AG09319 (cell line): ENCODE results near the gene COA6.
"Not testable (repeated sequence)": the region's sequence is repeated elsewhere in the genome, so short reads cannot be mapped to it uniquely, and the experiment has no call there.

Source experiments
- DNase-seq: peaks from one replicate; pipeline ENCODE4 v3.0.0-alpha.2; 2010; ENCODE audit warnings: low read depth; ENCODE audit errors: extremely low read depth
- CTCF ChIP-seq: IDR thresholded peaks from 2 replicates; pipeline ENCODE4 v1.5.1; 2011; ENCODE audit warnings: low read depth, mild to moderate bottlenecking, inconsistent platforms, low read length, moderate library complexity

Gene COA6

GRCh38 chr1:234398849-234399381, 25.7 kb downstream of the COA6 start:
- no peak for DNase-seq

GRCh38 chr1:234399515-234399914, 26.3 kb downstream of the COA6 start:
- DNase-seq, result not testable (repeated sequence)

More at GRCh38 chr1:234398849-234399381, 25.7 kb downstream of the COA6 start:
- no peak for TF ChIP-seq CTCF

GRCh38 chr1:234400773-234401172, 27.5 kb downstream of the COA6 start:
- DNase-seq, result no peak

GRCh38 chr1:234401658-234402057, 28.4 kb downstream of the COA6 start:
- no peak for DNase-seq
- TF ChIP-seq CTCF, result no peak

More at GRCh38 chr1:234400773-234401172, 27.5 kb downstream of the COA6 start:
- TF ChIP-seq CTCF, result no peak

- no peak for DNase-seq
- TF ChIP-seq CTCF, result no peak
These were observed 29.7 kb downstream of the COA6 start for GRCh38 chr1:234402939-234403338.

- DNase-seq, result no peak
- TF ChIP-seq CTCF, result no peak
These were observed 32.4 kb downstream of the COA6 start for GRCh38 chr1:234405676-234406075.

- DNase-seq, result no peak
- no peak for TF ChIP-seq CTCF
These were observed 33.6 kb downstream of the COA6 start for GRCh38 chr1:234406871-234407270.

GRCh38 chr1:234408757-234409156, 35.5 kb downstream of the COA6 start:
- no peak for TF ChIP-seq CTCF
- no peak for DNase-seq
